Superior temporal gyrus (tissue), 1 donor: Measurements from ENCODE around the gene NYAP2.

ENCODE experiments used
- DNase-seq: peaks from one replicate; pipeline ENCODE4 v3.0.0-alpha.2; 2016; ENCODE audit errors: extremely low spot score

The NYAP2 gene

GRCh38 chr2:225399504-225399903 lies at the start of gene NYAP2:
Gene NYAP2 (plus strand): TSS chr2:225399710. CDS start chr2:225408881, 9,171 bp downstream.
- peak; percentile 40 for DNase-seq

- DNase-seq: no peak
These were observed 45.9 kb upstream of the NYAP2 start for GRCh38 chr2:225353579-225354085.

DNA sequence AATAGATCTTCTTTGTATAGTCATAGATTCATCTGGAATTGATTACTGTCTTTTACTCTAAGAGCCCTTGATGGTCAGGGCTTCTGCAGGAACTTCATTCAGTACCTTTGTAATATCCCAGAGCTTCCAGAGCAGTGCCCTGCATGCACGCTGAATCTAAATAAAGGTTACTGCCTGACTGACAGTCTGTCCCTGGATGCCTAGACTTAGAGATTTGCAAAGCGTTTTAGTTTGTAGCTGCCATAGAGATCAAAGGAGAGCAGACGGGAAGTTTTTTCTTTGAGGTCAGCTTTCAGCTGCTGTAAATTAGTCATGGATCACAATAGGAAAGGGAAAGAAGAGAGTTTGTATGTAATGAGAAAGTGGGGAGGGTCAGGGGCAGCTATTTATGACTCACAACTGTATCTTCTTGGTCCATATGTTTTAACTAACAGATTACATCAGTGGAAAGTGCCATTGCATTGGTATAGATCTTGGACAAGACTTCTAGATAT lies 45.2 kb upstream of the NYAP2 start:
- DNase-seq: no peak

GRCh38 chr2:225355788-225356187 lies 43.7 kb upstream of the NYAP2 start:
- no peak for DNase-seq

- no peak for DNase-seq
These were observed 32.8 kb upstream of the NYAP2 start for GRCh38 chr2:225366731-225367130.

DNA sequence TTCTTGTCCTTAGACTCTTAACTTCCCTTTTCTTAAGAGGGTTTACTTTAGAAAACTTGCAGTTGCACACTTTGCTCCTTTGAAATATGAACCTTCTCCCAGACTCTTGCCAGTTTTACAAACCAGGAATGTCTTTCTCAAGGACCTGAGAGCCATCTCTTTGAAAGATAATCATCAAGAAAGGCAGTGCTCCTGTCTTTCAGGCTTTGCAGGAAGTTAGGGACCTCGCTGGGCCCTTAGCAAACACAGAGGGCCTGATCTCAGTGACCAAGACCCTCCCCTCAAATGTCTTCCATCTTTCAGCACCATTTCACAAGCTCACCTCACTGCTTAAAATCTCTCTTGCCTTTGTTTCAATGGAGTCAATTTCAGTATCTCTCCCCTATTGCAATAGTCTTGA lies 32.0 kb upstream of the NYAP2 start:
- DNase-seq: no peak

DNA sequence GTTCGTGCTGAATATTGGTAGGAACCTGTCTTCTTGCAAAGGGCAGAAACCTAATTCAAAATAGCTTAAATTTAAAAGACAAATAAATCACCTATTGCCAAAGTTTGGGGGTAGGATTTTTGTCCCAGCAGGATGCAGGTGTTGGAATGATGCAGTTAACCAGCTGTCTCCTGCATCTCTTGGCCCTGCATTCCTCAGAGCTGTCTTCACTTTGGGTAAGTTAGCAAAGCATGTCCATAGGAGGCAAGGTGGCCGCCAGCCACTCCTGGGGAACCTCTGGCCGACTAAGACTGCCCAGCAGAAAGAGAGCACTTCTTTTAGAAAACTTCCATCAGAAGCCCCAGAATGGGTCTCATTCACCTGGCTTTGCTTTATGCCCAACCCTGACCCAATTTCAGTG lies 20.5 kb upstream of the NYAP2 start:
- no peak for DNase-seq

DNA sequence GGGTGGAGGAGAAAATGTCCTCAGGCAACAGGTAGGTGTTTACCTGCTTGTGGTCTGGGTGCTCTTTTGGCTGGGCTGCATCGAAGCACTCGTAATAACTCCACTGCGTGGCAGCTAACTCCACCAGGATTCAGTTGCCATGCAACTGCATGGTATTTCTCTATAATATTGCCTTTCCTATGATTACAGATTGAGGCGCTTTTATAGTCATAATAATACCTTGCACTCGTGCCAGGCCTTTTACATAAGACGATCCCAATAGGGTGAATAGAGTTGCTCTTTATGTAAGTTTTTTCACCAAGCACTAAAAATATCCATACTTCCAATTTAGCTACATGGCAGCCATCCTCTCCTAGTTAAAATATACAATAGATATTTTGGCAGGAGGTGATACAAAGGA lies 19.7 kb upstream of the NYAP2 start:
- DNase-seq: peak; percentile 21

DNA sequence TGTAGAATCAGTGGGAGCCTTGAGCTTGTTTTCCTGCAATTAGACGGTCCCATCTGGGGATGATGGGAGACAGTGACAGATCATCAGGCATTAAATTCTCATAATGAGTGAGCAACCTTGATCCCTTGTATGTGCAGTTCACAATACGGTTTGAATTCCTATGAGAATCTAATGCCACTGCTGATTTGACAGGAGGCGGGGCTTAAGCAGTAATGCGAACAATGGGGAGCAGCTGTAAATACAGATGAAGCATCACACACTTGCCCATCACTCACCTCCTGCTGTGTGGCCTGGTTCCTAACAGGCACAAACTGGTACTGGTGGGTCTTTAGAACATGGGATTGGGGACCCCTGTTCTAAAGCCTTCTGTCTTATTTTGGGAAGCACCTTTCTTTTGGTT lies 17.9 kb upstream of the NYAP2 start:
- no peak for DNase-seq

GRCh38 chr2:225398372-225398771 lies 1.1 kb upstream of the NYAP2 start:
- no peak for DNase-seq

GRCh38 chr2:225400060-225400511 lies 576 bp downstream of the NYAP2 start:
- DNase-seq: peak; percentile 62

DNA sequence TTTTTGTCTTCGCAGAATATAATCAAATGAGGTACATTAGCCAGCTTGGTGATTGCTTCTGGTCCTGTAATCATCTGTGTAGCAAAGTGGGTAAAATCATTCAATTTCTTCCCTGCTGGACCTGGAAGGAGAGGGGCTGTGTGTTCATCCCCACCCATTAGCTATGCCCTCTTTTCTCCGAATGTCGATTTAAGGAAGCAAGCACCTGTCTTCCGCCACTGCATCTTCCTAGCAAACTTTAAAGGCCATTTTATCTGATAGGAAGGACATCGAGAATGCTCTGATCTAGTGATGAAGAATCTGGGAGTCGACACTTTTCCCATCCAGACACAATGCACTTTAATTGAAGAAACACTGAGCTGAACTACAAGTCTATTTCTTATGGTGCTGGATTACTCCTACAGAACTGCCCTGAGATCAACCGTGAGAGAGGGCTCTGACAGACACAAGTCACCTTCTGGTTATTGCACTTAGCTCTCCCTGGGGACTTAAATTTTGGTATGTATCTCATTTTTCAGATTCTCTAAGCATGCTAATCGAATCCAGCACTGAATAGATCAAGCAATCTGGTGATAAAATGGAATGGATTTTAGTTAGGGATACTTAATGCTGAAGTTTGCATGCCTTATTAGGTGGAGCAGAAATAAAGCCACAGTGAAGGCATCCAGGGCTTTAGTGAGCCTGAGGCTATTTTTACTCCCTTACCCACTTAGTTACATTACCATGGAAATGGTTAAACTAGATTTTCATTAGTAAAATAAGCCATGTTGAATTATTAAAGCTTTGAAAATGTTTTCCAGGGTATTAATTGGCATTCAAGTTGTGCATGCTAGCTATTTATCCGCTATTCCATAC lies 1.3 kb downstream of the NYAP2 start:
- peak; percentile 53 for DNase-seq

GRCh38 chr2:225402210-225402776 lies 2.8 kb downstream of the NYAP2 start:
- DNase-seq: no peak

DNA sequence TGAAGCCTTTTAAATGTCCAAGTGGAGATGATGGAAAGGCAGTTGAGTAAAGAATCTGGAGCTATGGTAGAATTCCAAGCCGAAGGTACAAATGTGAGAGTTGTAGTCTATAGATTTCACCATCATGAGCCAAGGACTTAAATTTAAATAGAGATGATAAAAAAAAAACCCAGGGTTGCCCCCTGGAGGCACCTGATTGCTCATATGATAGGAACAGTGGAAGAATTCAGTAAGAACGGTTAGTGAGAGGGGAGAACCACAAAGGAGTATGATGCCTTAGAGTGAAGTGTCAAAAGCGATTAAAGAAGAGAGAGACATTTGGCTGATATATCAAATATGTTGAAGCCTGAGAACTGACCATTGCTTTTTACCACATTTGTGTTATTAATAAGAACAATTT lies 11.9 kb downstream of the NYAP2 start:
- DNase-seq: no peak

- DNase-seq: no peak
These were observed 14.3 kb downstream of the NYAP2 start for GRCh38 chr2:225413786-225414185.

- DNase-seq: no peak
These were observed 15.4 kb downstream of the NYAP2 start for GRCh38 chr2:225414902-225415301.

- DNase-seq: no peak
These were observed 15.8 kb downstream of the NYAP2 start for GRCh38 chr2:225415341-225415740.

GRCh38 chr2:225415792-225416191 lies 16.3 kb downstream of the NYAP2 start:
- no peak for DNase-seq

DNA sequence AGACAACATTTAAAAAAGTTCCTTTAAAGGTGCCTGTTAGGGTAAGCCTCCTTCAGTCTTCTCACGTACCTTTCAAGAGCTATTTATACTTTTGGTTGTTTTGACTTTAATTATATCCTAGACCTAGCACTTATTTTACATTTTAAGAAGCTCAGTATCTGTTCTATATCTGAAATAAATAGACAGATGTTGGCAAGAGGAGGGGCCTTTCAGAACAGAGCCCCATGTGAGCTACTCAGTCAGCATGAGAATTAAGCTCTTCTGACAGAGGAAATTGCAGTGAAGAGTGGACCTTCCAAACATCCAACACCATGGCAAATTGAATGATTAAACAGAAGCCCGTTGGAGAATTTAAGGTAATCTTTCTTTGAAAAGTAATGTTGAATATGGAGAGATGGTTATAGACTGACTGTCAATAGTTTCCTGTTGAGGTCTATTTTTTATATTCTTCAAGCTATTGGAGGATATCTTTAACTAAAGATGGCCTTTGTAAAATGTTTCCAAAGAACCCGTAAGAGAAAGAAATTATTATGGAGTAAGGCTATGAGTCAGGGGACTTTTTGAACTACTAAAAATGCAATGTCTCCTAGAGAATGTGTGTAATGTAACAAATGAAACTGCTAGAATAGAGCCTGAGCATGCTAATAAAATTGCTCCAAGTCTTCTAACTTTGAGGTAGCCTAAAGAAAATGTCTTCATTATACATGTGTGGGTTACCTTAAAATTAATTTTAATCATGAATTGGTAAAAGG lies 17.3 kb downstream of the NYAP2 start:
- DNase-seq: no peak

GRCh38 chr2:225419033-225419432 lies 19.5 kb downstream of the NYAP2 start:
- DNase-seq: no peak

DNA sequence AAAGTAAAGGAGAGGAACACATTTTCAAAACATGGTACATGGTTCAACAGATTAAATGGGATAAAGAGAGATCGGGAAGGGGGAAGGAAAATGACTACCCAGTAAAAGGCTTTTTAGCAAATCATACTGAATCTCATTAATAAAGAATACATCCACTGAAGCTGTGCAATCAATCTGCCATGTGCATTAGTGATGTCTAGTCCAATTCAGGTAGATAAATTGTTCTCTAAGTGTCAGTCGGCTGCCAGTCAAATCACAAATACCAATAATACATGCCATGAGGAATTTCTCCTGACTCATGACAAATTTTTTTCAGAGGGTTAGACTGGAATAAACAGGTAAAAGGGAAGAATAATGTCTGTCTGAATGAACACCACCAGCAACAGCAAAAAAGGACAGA lies 22.6 kb downstream of the NYAP2 start:
- DNase-seq: no peak

GRCh38 chr2:225425284-225425683 lies 25.8 kb downstream of the NYAP2 start:
- no peak for DNase-seq
